HG02943 (cell line): ENCODE results near the gene FER1L5.
A peak's percentile ranks its signal among the peaks of the same experiment; 100 is the strongest.
"Not testable (repeated sequence)": the region's sequence is repeated elsewhere in the genome, so short reads cannot be mapped to it uniquely, and the experiment has no call there.

Experiments used
- ATAC-seq: cut with Tn5 transposase; IDR thresholded peaks from one replicate; pipeline ENCODE4 v1.9.1; 2021; ENCODE audit warnings: mild to moderate bottlenecking, low read depth, moderate library complexity; ENCODE audit not compliant: unreplicated experiment

FER1L5 gene

GRCh38 chr2:96633641-96634040 lies 8.9 kb upstream of the FER1L5 start:
- no peak for ATAC-seq

GRCh38 chr2:96636551-96637171 lies 5.9 kb upstream of the FER1L5 start:
- ATAC-seq, result no peak

GRCh38 chr2:96637385-96638143 lies 5.0 kb upstream of the FER1L5 start:
- ATAC-seq, result peak; percentile 61

- ATAC-seq, result peak; percentile 67
These were observed 4.1 kb upstream of the FER1L5 start, which contains the start of gene KANSL3 for GRCh38 chr2:96638144-96639121. Gene KANSL3, minus strand, starts transcription at chr2:96638312. Its CDS starts 1,177 bp downstream, at chr2:96637135.

- ATAC-seq, result no peak
These were observed 5.1 kb downstream of the FER1L5 start for GRCh38 chr2:96647681-96648080.

GRCh38 chr2:96648306-96648930 lies 5.9 kb downstream of the FER1L5 start:
- no peak for ATAC-seq

- ATAC-seq, result no peak
These were observed 6.8 kb downstream of the FER1L5 start for GRCh38 chr2:96649342-96649741.

GRCh38 chr2:96651793-96652192 lies 9.2 kb downstream of the FER1L5 start:
- no peak for ATAC-seq

GRCh38 chr2:96654791-96655190 lies 12.2 kb downstream of the FER1L5 start:
- ATAC-seq, result not testable (repeated sequence)

GRCh38 chr2:96655526-96655925 lies 13.0 kb downstream of the FER1L5 start:
- no peak for ATAC-seq

GRCh38 chr2:96656540-96656939 lies 14.0 kb downstream of the FER1L5 start:
- no peak for ATAC-seq

- no peak for ATAC-seq
These were observed 18.8 kb downstream of the FER1L5 start for GRCh38 chr2:96661324-96661723.

- ATAC-seq, result no peak
These were observed 19.8 kb downstream of the FER1L5 start for GRCh38 chr2:96662360-96662759.

- no peak for ATAC-seq
These were observed 20.6 kb downstream of the FER1L5 start for GRCh38 chr2:96663177-96663576.

- no peak for ATAC-seq
These were observed 21.3 kb downstream of the FER1L5 start for GRCh38 chr2:96663829-96664228.

GRCh38 chr2:96664366-96664925 lies 21.9 kb downstream of the FER1L5 start:
- no peak for ATAC-seq

GRCh38 chr2:96665083-96665569 lies 22.6 kb downstream of the FER1L5 start:
- ATAC-seq, result no peak

- ATAC-seq, result not testable (repeated sequence)
These were observed 23.2 kb downstream of the FER1L5 start for GRCh38 chr2:96665717-96666116.

- no peak for ATAC-seq
These were observed 26.2 kb downstream of the FER1L5 start for GRCh38 chr2:96668771-96669170.
